Esophagus mucosa (tissue), 1 donor: ENCODE data around the gene GAREM2. TPM values are rescaled to one million over a fixed set of nuclear protein-coding genes. Genes with fewer than 3 reads are reported as not detected.

Experiments used
- ATAC-seq: fragments of 200-7000 bp; cut with Tn5 transposase; one replicate; pipeline ENCODE4 v1.9.1; 2020
- total RNA-seq: library from RNA; stranded (reverse); gene quantifications from one replicate; pipeline ENCODE4 v1.2.4, GENCODE V29; 2023
- donor health status: DM: yes; HTN: yes; CAD: no.

Gene GAREM2
- total RNA-seq, 1 donor from 2014 or later = 0.68 TPM

DNA sequence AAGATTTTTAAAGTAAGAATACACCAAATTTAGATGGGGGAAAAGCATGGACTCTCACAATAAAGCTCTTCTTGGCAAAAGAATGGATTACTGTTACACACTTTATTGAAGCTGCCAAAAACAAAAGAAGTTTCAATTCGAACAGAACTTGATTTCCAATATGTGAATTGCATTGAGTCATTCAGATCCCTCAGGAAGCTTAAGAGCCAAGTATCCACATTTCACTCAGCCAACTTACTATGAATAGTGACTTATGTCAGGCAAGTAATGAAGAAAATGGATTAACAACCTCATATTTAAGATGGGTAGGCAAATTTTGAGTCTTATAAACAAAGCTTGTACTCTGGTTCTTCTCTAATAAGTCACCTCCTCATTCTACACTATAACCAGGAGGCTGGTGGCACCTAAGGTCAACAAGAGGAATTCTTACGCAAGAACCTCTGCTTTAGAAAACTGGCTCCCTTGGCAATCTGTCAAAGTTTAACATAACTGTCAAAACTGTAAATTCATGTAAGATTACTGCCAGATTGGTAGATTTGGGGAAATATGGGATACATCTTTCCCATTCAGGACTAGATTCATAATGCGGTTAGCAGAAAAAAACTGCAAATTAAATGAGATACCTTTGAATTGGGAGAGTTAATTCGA, 65.5 kb downstream of the GAREM2 start:
- no peak for ATAC-seq

Other genes starting within 250 kb of the GAREM2 start
- 3.0 TPM for gene KIF3C, start 190.6 kb upstream of the GAREM2 start, total RNA-seq
- gene RAB10, start 139.0 kb upstream of the GAREM2 start, total RNA-seq = 455 TPM
- gene HADHA, start 71.5 kb downstream of the GAREM2 start, total RNA-seq = 109 TPM
- gene HADHB, start 71.9 kb downstream of the GAREM2 start, total RNA-seq = 104 TPM
- gene SELENOI, start 173.1 kb downstream of the GAREM2 start, total RNA-seq = 32.1 TPM
- 0.04 TPM for gene ADGRF3, start 173.7 kb downstream of the GAREM2 start, total RNA-seq
- gene DRC1, start 228.8 kb downstream of the GAREM2 start, total RNA-seq = not detected